HepG2 (cell line): ENCODE measurements around the gene PRUNE1. TPM values are rescaled to one million over a fixed set of nuclear protein-coding genes. Genes with fewer than 3 reads are reported as not detected.

Experiments used
- ATF7-NPFF ChIP-seq: sonication (generic); formaldehyde crosslinking; IDR thresholded peaks from 2 replicates; pipeline ENCODE4 v1.8.1; 2023; ENCODE audit warnings: mild to moderate bottlenecking, low read depth, missing genetic modification reagents, moderate library complexity
- DMAP1 ChIP-seq: IDR thresholded peaks from 2 replicates; pipeline ENCODE4 v1.6.1; 2016
- FOXO1 ChIP-seq: sonication (generic); formaldehyde crosslinking; IDR thresholded peaks from 2 replicates; pipeline ENCODE4 v1.4.0; 2020; ENCODE audit warnings: missing genetic modification reagents
- HNF1A ChIP-seq, 2 experiments: sonication (generic) in 1 of 2; formaldehyde crosslinking in 1 of 2; IDR thresholded peaks; 2 replicates each; pipeline versions ENCODE4 v1.4.0 to v1.6.1; 2016 to 2020; ENCODE audit warnings: borderline replicate concordance in 1 of 2, low read depth in 1 of 2, mild to moderate bottlenecking in 1 of 2, missing genetic modification reagents in 1 of 2
- SOX6 ChIP-seq, 2 experiments: fragments of 450-650 bp in 1 of 2; sonication (generic) in 1 of 2; formaldehyde crosslinking in 1 of 2; IDR thresholded peaks; 2 replicates each; pipeline versions ENCODE4 v1.4.0 to v1.6.1; 2017 to 2020; ENCODE audit warnings: antibody characterized with exemption in 1 of 2, mild to moderate bottlenecking in 1 of 2, missing genetic modification reagents in 1 of 2
- TFE3 ChIP-seq: IDR thresholded peaks from 2 replicates; pipeline ENCODE4 v1.6.1; 2016
- U2AF1 ChIP-seq: fragments of 200-400 bp; formaldehyde crosslinking; optimal IDR thresholded peaks from 2 replicates; pipeline ENCODE3; 2017; ENCODE audit warnings: mild to moderate bottlenecking, low read depth, low read length
- ZNF350 ChIP-seq: sonication (generic); formaldehyde crosslinking; IDR thresholded peaks from 2 replicates; pipeline ENCODE4 v1.4.0; 2020; ENCODE audit warnings: mild to moderate bottlenecking, low read depth, missing genetic modification reagents, borderline replicate concordance
- ZNF407 ChIP-seq: sonication (generic); formaldehyde crosslinking; IDR thresholded peaks from one replicate; pipeline ENCODE4 v1.5.1; 2020; ENCODE audit warnings: mild to moderate bottlenecking, missing genetic modification reagents; ENCODE audit errors: not compliant biosample characterization
- ZNF784 ChIP-seq: sonication (generic); formaldehyde crosslinking; IDR thresholded peaks from 2 replicates; pipeline ENCODE4 v1.5.1; 2020; ENCODE audit warnings: missing genetic modification reagents, mild to moderate bottlenecking, borderline replicate concordance
- ZNF891 ChIP-seq: sonication (generic); formaldehyde crosslinking; IDR thresholded peaks from 2 replicates; pipeline ENCODE4 v1.5.0; 2020; ENCODE audit warnings: mild to moderate bottlenecking, missing genetic modification reagents
- ZSCAN20 ChIP-seq: sonication (generic); formaldehyde crosslinking; IDR thresholded peaks from 2 replicates; pipeline ENCODE4 v1.4.0; 2020; ENCODE audit warnings: missing genetic modification reagents, mild to moderate bottlenecking, borderline replicate concordance
- polyA plus RNA-seq, 8 experiments: library from polyadenylated mRNA; depleted of rRNA in 3 of 8; stranded (reverse) in 7 of 8; unstranded in 1 of 8; fragments of >200 nt; fragmentation: Illumina TruSeq in 4 of 8; extraction: Trizol in 4 of 8; gene quantifications; 2 replicates each; pipeline versions ENCODE4 v1.2.1 to v1.2.3, GENCODE V29; 2011 to 2016; ENCODE audit warnings: low read depth in 4 of 8, missing spikeins in 1 of 8, mixed read lengths in 1 of 8; ENCODE audit not compliant: insufficient read depth in 1 of 8
- total RNA-seq, 5 experiments: library from RNA; depleted of rRNA; stranded (reverse); fragments of >200 nt; fragmentation: Illumina TruSeq; extraction: Trizol; gene quantifications; 2 replicates each; pipeline ENCODE4 v1.2.3, GENCODE V29; 2016; ENCODE audit warnings: low read depth in 1 of 5

PRUNE1 gene
- total and polyA plus RNA-seq, 2 of the 13 experiments (the other 11 are each of a cell fraction or from before 2014, with no cell fraction given) = 19.0 to 31.9 TPM

GRCh38 chr1:151047925-151048644, 39.8 kb downstream of the PRUNE1 start (continued):
- TF ChIP-seq SOX6 (IDR thresholded peaks at IDR 0.05) (no peak), SOX6 (CRISPR knock-in tag; IDR thresholded peaks at IDR 0.05) (no peak; the same call in none of the 2 replicates), U2AF1 (no peak), FOXO1 (CRISPR knock-in tag) (no peak), TFE3 (CRISPR knock-in tag) (no peak), DMAP1 (CRISPR knock-in tag) (0 out of 2 replicates have a peak, but pooled peaks have one; percentile 23), ZNF784 (CRISPR knock-in tag) (peak; percentile 64; the same call in 1 of the 2 replicates), ZNF891 (CRISPR knock-in tag) (no peak), ZSCAN20 (CRISPR knock-in tag) (0 out of 2 replicates have a peak, but pooled peaks have one; percentile 41), ZNF407 (CRISPR knock-in tag) (peak; percentile 12), HNF1A (IDR thresholded peaks at IDR 0.05; ENCODE audit: low read depth) (no peak), HNF1A (CRISPR knock-in tag; IDR thresholded peaks at IDR 0.05; ENCODE audit: borderline replicate concordance) (no peak), ZNF350 (CRISPR knock-in tag) (peak; percentile 73; the same call in 1 of the 2 replicates), ATF7-NPFF (CRISPR knock-in tag) (peak; percentile 35; the same call in 1 of the 2 replicates)
